IMR-90 (cell line): ENCODE measurements around the gene OSBPL6. TPM values are rescaled to one million over a fixed set of nuclear protein-coding genes. Genes with fewer than 3 reads are reported as not detected.
A peak's percentile ranks its signal among the peaks of the same experiment; 100 is the strongest.

Source experiments
- ATAC-seq: fragments of 200-7000 bp; cut with Tn5 transposase; 2 replicates; pipeline ENCODE4 v1.9.1; 2020; ENCODE audit warnings: low read depth, mild to moderate bottlenecking, moderate library complexity
- BruUV-seq: library from RNA; stranded (reverse); fragments of 400-500 nt; replicated peaks from 2 replicates; lab custom pipeline; 2021; lab: Mats Ljungman, UMichigan
- CTCF ChIA-PET: fragments of 300-600 bp; formaldehyde crosslinking; extraction: SDS; loops from one replicate; lab custom pipeline; 2021; ENCODE audit warnings: antibody characterized with exemption; lab: Yijun Ruan, JAX
- POLR2A ChIA-PET: fragments of 300-600 bp; sonication (Branson Sonifier 250); formaldehyde crosslinking; loops from one replicate; lab custom pipeline; 2022; ENCODE audit warnings: antibody characterized with exemption; ENCODE audit not compliant: unreplicated experiment; lab: Charles Lee
- DNase-seq: peaks from one replicate; pipeline ENCODE4 v3.0.0; 2013
- H2AFZ ChIP-seq: replicated peaks from 2 replicates; pipeline ENCODE3; 2013; ENCODE audit warnings: low read length, mild to moderate bottlenecking; ENCODE audit not compliant: poor library complexity
- H2AK5ac ChIP-seq: 2 replicates; pipeline ENCODE4 v1.6.1; 2013; ENCODE audit warnings: low read depth, low read length, inconsistent platforms
- H2AK9ac ChIP-seq: replicated peaks from 2 replicates; pipeline ENCODE3; 2013; ENCODE audit warnings: mild to moderate bottlenecking, low read depth, low read length, moderate library complexity; ENCODE audit not compliant: poor library complexity
- H2BK120ac ChIP-seq: 2 replicates; pipeline ENCODE4 v1.6.1; 2013; ENCODE audit warnings: low read depth, low read length, inconsistent platforms
- H2BK15ac ChIP-seq: 3 replicates; pipeline ENCODE4 v1.6.1; 2013; ENCODE audit warnings: low read depth, low read length, inconsistent platforms
- H2BK20ac ChIP-seq: 2 replicates; pipeline ENCODE4 v1.6.1; 2013; ENCODE audit warnings: low read depth, mild to moderate bottlenecking, inconsistent platforms, low read length, moderate library complexity
- H2BK5ac ChIP-seq: 2 replicates; pipeline ENCODE4 v1.6.1; 2013; ENCODE audit warnings: mild to moderate bottlenecking, low read depth, low read length, inconsistent platforms; ENCODE audit not compliant: poor library complexity, severe bottlenecking
- H3K14ac ChIP-seq: replicated peaks from 2 replicates; pipeline ENCODE4 v1.6.1; 2013; ENCODE audit warnings: low read depth, low read length, inconsistent platforms
- H3K18ac ChIP-seq: 2 replicates; pipeline ENCODE4 v1.6.1; 2013; ENCODE audit warnings: low read depth, low read length, control low read depth
- H3K23ac ChIP-seq: 2 replicates; pipeline ENCODE4 v1.6.1; 2013; ENCODE audit warnings: low read depth, low read length, inconsistent platforms
- H3K27ac ChIP-seq: 2 replicates; pipeline ENCODE4 v1.5.1; 2013; ENCODE audit warnings: mild to moderate bottlenecking, control low read depth, low read length; ENCODE audit not compliant: insufficient read depth
- H3K27me3 ChIP-seq: 2 replicates; pipeline ENCODE4 v1.6.1; 2013; ENCODE audit warnings: low read length; ENCODE audit not compliant: control insufficient read depth, insufficient read depth
- H3K36me3 ChIP-seq: 2 replicates; pipeline ENCODE4 v1.6.1; 2013; ENCODE audit warnings: low read length, mixed read lengths; ENCODE audit not compliant: control insufficient read depth, insufficient read depth
- H3K4ac ChIP-seq: 2 replicates; pipeline ENCODE4 v1.6.1; 2013; ENCODE audit warnings: low read depth, low read length, inconsistent platforms
- H3K4me1 ChIP-seq: 2 replicates; pipeline ENCODE4 v1.6.1; 2013; ENCODE audit warnings: low read length, mixed read lengths; ENCODE audit not compliant: control insufficient read depth, insufficient read depth
- H3K4me2 ChIP-seq: 2 replicates; pipeline ENCODE4 v1.6.1; 2013; ENCODE audit warnings: low read depth, mild to moderate bottlenecking, control low read depth, low read length, moderate library complexity
- H3K4me3 ChIP-seq: 2 replicates; pipeline ENCODE4 v1.5.1; 2013; ENCODE audit warnings: low read depth, mild to moderate bottlenecking, control low read depth, low read length, moderate library complexity; ENCODE audit not compliant: insufficient read depth
- H3K56ac ChIP-seq: 2 replicates; pipeline ENCODE4 v1.6.1; 2013; ENCODE audit warnings: low read length, inconsistent platforms; ENCODE audit not compliant: insufficient read depth; ENCODE audit errors: extremely low read depth
- H3K79me1 ChIP-seq, 2 experiments: 2 replicates each; pipeline ENCODE4 v1.6.1; 2013; ENCODE audit warnings: low read length in 2 of 2, inconsistent platforms in 1 of 2, low read depth in 1 of 2
- H3K9ac ChIP-seq: 2 replicates; pipeline ENCODE4 v1.6.1; 2013; ENCODE audit warnings: low read depth, low read length, control low read depth
- H3K9me1 ChIP-seq: 2 replicates; pipeline ENCODE4 v1.6.1; 2013; ENCODE audit warnings: low read length, inconsistent platforms; ENCODE audit not compliant: insufficient read depth
- H3K9me3 ChIP-seq: 2 replicates; pipeline ENCODE4 v1.6.1; 2013; ENCODE audit warnings: low read length; ENCODE audit not compliant: control insufficient read depth, insufficient read depth
- H4K20me1 ChIP-seq: 2 replicates; pipeline ENCODE4 v1.6.1; 2013; ENCODE audit warnings: low read length, inconsistent platforms; ENCODE audit not compliant: insufficient read depth
- H4K5ac ChIP-seq: 2 replicates; pipeline ENCODE4 v1.6.1; 2013; ENCODE audit warnings: mild to moderate bottlenecking, low read depth, low read length, control low read depth
- H4K8ac ChIP-seq, 2 experiments: 2 replicates each; pipeline ENCODE4 v1.6.1; 2013; ENCODE audit warnings: low read depth in 2 of 2, low read length in 2 of 2, control low read depth in 1 of 2, inconsistent platforms in 1 of 2
- H4K91ac ChIP-seq: 2 replicates; pipeline ENCODE4 v1.6.1; 2013; ENCODE audit warnings: low read depth, low read length, inconsistent platforms; ENCODE audit not compliant: insufficient read depth
- BHLHE40 ChIP-seq: fragments of 150-350 bp; IDR thresholded peaks from 2 replicates; pipeline ENCODE4 v1.6.1; 2016; ENCODE audit warnings: mild to moderate bottlenecking, low read depth, low read length
- CHD1 ChIP-seq: IDR thresholded peaks from 2 replicates; pipeline ENCODE4 v1.6.1; 2012; ENCODE audit warnings: low read depth, low read length, improper control_type of control experiment
- FOS ChIP-seq: fragments of 150-350 bp; IDR thresholded peaks from 2 replicates; pipeline ENCODE4 v1.6.1; 2016; ENCODE audit warnings: low read depth, low read length
- RFX5 ChIP-seq: IDR thresholded peaks from 2 replicates; pipeline ENCODE4 v1.8.0; 2012; ENCODE audit warnings: low read depth, mild to moderate bottlenecking, low read length, moderate library complexity
- WGBS, 2 experiments: methylation state at CpG; one replicate each; pipeline versions ENCODE4 v1.1.5 to v1.1.7; 2013; ENCODE audit warnings: missing lambda C conversion rate in 2 of 2; ENCODE audit not compliant: insufficient read length in 1 of 2; ENCODE audit errors: extremely low coverage in 2 of 2; 5-methylcytosine and 5-hydroxymethylcytosine counted together
- dilution Hi-C: fragments of 300-500 bp; cut with HindIII; formaldehyde crosslinking; loops from one replicate; pipeline ENCODE4 v1.14.3; 2018; ENCODE audit warnings: low sequenced_read_pairs; ENCODE audit not compliant: unreplicated experiment
- in situ Hi-C: fragments of 300-500 bp; cut with MboI; formaldehyde crosslinking; loops from 3 replicates; pipeline ENCODE4 v1.14.3; 2019; ENCODE audit warnings: low sequenced_read_pairs, inconsistent platforms, mixed read lengths
- intact Hi-C: fragments of 100-400 bp; cut with micrococcal nuclease; formaldehyde crosslinking; loops from 2 replicates; pipeline ENCODE4 v1.10.0; 2022
- polyA plus RNA-seq, 3 experiments: library from polyadenylated mRNA; depleted of rRNA; stranded (reverse); fragments of >200 nt; gene quantifications; 2 replicates each; pipeline ENCODE4 v1.2.3, GENCODE V29; 2012; ENCODE audit warnings: low replicate concordance in 1 of 3
- total RNA-seq: library from RNA; depleted of rRNA; stranded (reverse); fragments of >200 nt; gene quantifications from 2 replicates; pipeline ENCODE4 v1.2.3, GENCODE V29; 2012

OSBPL6 gene
- total and polyA plus RNA-seq, 2 of the 4 experiments (the other 2 are of a cell fraction) = 3.2 to 3.7 TPM

DNA sequence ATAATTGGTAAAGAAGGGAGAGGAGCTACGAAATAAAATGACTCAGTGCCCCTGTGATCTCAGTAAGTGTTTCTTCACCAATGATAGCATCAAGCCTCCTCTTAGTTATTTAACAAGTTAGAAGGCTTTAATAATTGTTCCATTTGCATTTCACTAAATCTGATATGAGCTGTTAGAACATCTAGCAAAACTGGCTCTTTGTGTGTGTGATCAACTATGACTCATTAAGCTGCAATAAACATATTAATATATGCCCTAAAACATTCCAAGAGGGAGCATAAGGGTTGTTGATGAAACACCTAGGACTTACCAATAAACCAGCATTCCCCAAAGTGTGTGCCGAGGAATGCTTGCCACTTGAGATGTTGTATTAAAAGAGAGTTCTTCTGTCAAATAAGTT is 115.2 kb downstream of the OSBPL6 start:
- Histone ChIP-seq H2BK5ac (no peak overlapping the region), H2AFZ (no peak overlapping the region), H3K4me1 (no peaks in the 10 kb centered on the region), H2AK5ac (no peak overlapping the region), H2BK15ac (no peak overlapping the region), H3K4me3 (no peak overlapping the region), H3K18ac (no peak overlapping the region), H3K23ac (no peak overlapping the region), H3K27ac (no peak overlapping the region), H3K9ac (no peak overlapping the region), H2AK9ac (no peak overlapping the region), H4K5ac (no peak overlapping the region), H3K36me3 (no peaks in the 10 kb centered on the region), H3K9me1 (peaks cover 3% of the 10 kb centered on the region; the same call in 1 of the 2 replicates), H3K4ac (no peak overlapping the region), H3K4me2 (no peak overlapping the region), H3K27me3 (no peaks in the 10 kb centered on the region), H3K56ac (no peak overlapping the region), H3K14ac (no peak overlapping the region), H4K8ac (no peak overlapping the region), H4K20me1 (no peaks in the 10 kb centered on the region), H3K9me3 (no peaks in the 10 kb centered on the region), H2BK120ac (no peak overlapping the region), H2BK20ac (no peak overlapping the region), H4K91ac (no peak overlapping the region), H3K79me1 (no peaks in the 10 kb centered on the region)
- ATAC-seq (peak; percentile 46; the same call in 1 of the 2 replicates), DNase-seq (peak; percentile 30)
- dilution Hi-C loops (no loop called here), intact Hi-C loops (no loop called here), in situ Hi-C loops (no loop called here)
- TF ChIP-seq RFX5 (no peak), CHD1 (no peak), BHLHE40 (no peak), FOS (0 out of 2 replicates have a peak, but pooled peaks have one; percentile 8)
- POLR2A ChIA-PET = no interaction called here
- CTCF ChIA-PET = interaction anchor here (1.1 kb wide), 1 partner anchor 105 kb away, joined by 3 read pairs; no protein-coding TSS in a partner anchor
- no TSS peak for BruUV-seq
- WGBS, 2 experiments = no CpG with 5 or more reads among the region's 2 CpGs
